Gastroesophageal sphincter (tissue), 3 donors: Measurements from ENCODE around the gene GALNT18.

Source experiments
- EP300 ChIP-seq: sonication (generic); formaldehyde crosslinking; IDR thresholded peaks from one replicate; pipeline ENCODE4 v1.6.1; 2017; ENCODE audit warnings: antibody characterized with exemption, mild to moderate bottlenecking
- POLR2A ChIP-seq, 2 donors: fragments of 450-650 bp; IDR thresholded peaks; one replicate each; pipeline ENCODE4 v1.6.1; 2017; ENCODE audit warnings: antibody characterized with exemption in 2 of 2, mild to moderate bottlenecking in 2 of 2, moderate library complexity in 1 of 2
- TF ChIP-seq, protein P1 (sequence below), 4 experiments: fragments of 200-600 bp in 2 of 4; fragments of 450-650 bp in 2 of 4; sonication (generic) in 1 of 4; IDR thresholded peaks; one replicate each; pipeline ENCODE4 v1.5.1; 2017 to 2019; ENCODE audit warnings: antibody characterized with exemption in 4 of 4, mild to moderate bottlenecking in 2 of 4, moderate library complexity in 2 of 4

GRCh38 chr11:11553573-11553972, 68.2 kb downstream of the GALNT18 start:
- no peak for TF ChIP-seq POLR2A (IDR thresholded peaks at IDR 0.05)
- TF ChIP-seq, protein P1, sequence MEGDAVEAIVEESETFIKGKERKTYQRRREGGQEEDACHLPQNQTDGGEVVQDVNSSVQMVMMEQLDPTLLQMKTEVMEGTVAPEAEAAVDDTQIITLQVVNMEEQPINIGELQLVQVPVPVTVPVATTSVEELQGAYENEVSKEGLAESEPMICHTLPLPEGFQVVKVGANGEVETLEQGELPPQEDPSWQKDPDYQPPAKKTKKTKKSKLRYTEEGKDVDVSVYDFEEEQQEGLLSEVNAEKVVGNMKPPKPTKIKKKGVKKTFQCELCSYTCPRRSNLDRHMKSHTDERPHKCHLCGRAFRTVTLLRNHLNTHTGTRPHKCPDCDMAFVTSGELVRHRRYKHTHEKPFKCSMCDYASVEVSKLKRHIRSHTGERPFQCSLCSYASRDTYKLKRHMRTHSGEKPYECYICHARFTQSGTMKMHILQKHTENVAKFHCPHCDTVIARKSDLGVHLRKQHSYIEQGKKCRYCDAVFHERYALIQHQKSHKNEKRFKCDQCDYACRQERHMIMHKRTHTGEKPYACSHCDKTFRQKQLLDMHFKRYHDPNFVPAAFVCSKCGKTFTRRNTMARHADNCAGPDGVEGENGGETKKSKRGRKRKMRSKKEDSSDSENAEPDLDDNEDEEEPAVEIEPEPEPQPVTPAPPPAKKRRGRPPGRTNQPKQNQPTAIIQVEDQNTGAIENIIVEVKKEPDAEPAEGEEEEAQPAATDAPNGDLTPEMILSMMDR (IDR thresholded peaks at IDR 0.05): no peak
- no peak for TF ChIP-seq EP300
